Smooth muscle cell (in vitro differentiated cells): ENCODE measurements around the gene TAB2. TPM values are rescaled to one million over a fixed set of nuclear protein-coding genes. Genes with fewer than 3 reads are reported as not detected.

Experiments used
- DNase-seq: peaks from one replicate; lab custom pipeline; 2025; ENCODE audit not compliant: unreplicated experiment; lab: John Stamatoyannopoulos, UW
- H2AFZ ChIP-seq: fragments of 200-600 bp; sonication (generic); 2 replicates; pipeline ENCODE4 v1.6.0; 2016; ENCODE audit warnings: antibody characterized with exemption, low read depth, mild to moderate bottlenecking
- H3F3A ChIP-seq: fragments of 200-600 bp; sonication (generic); 2 replicates; pipeline ENCODE4 v1.6.0; 2017; ENCODE audit warnings: antibody characterized with exemption, low read depth
- H3K27ac ChIP-seq: fragments of 200-600 bp; sonication (generic); 2 replicates; pipeline ENCODE4 v1.5.1; 2016; ENCODE audit warnings: low read depth, mild to moderate bottlenecking
- H3K27me3 ChIP-seq: fragments of 200-600 bp; sonication (generic); 2 replicates; pipeline ENCODE4 v1.6.1; 2016; ENCODE audit warnings: low read depth, mild to moderate bottlenecking
- H3K36me3 ChIP-seq: fragments of 200-600 bp; sonication (generic); 2 replicates; pipeline ENCODE4 v1.5.1; 2016; ENCODE audit warnings: low read depth
- H3K4me1 ChIP-seq: fragments of 200-600 bp; sonication (generic); 2 replicates; pipeline ENCODE4 v1.5.1; 2016; ENCODE audit warnings: low read depth
- H3K4me2 ChIP-seq: fragments of 200-600 bp; sonication (generic); 2 replicates; pipeline ENCODE4 v1.6.0; 2016; ENCODE audit warnings: mild to moderate bottlenecking
- H3K4me3 ChIP-seq: fragments of 200-600 bp; sonication (generic); 2 replicates; pipeline ENCODE4 v1.5.1; 2016; ENCODE audit warnings: mild to moderate bottlenecking
- H3K79me2 ChIP-seq: fragments of 200-600 bp; sonication (generic); 2 replicates; pipeline ENCODE4 v1.6.0; 2016; ENCODE audit warnings: low read depth, mild to moderate bottlenecking
- H3K9ac ChIP-seq: fragments of 200-600 bp; sonication (generic); 2 replicates; pipeline ENCODE4 v1.6.0; 2016; ENCODE audit warnings: low read depth
- H3K9me3 ChIP-seq: fragments of 200-600 bp; sonication (generic); replicated peaks from 2 replicates; pipeline ENCODE4 v1.5.1; 2016; ENCODE audit warnings: low read depth
- H4K20me1 ChIP-seq: fragments of 200-600 bp; sonication (generic); 2 replicates; pipeline ENCODE4 v1.6.0; 2016; ENCODE audit warnings: low read depth
- WGBS: methylation state at CpG from one replicate; pipeline ENCODE4 v1.1.7; 2016; ENCODE audit warnings: low lambda C conversion rate; 5-methylcytosine and 5-hydroxymethylcytosine counted together
- polyA plus RNA-seq: library from polyadenylated mRNA; unstranded; fragments of >200 nt; fragmentation: Nextera tagmentation; extraction: Ambion mirVana; gene quantifications from 2 replicates; pipeline ENCODE4 v1.2.1, GENCODE V29; 2016
- total RNA-seq: library from RNA; depleted of rRNA; stranded (reverse); fragments of >200 nt; gene quantifications from 2 replicates; pipeline ENCODE4 v1.2.3, GENCODE V29; 2014
- TF ChIP-seq, protein P1 (sequence below): fragments of 200-600 bp; sonication (generic); IDR thresholded peaks from 2 replicates; pipeline ENCODE4 v1.5.1; 2017; ENCODE audit warnings: borderline replicate concordance, mild to moderate bottlenecking, antibody characterized with exemption; ENCODE audit not compliant: insufficient read depth, poor library complexity, severe bottlenecking

TAB2 gene
- total and polyA plus RNA-seq, 2 experiments from 2014 or later, result 12.6 to 78.5 TPM

- H3K79me2 ChIP-seq, result peaks cover 100% of the 10 kb centered on the region
- H3F3A ChIP-seq, result no peaks in the 10 kb centered on the region
- H4K20me1 ChIP-seq, result peaks cover 100% of the 10 kb centered on the region
- H3K27ac ChIP-seq, result no peak overlapping the region
- peaks cover 5% of the 10 kb centered on the region for H3K36me3 ChIP-seq
- TF ChIP-seq, protein P1, sequence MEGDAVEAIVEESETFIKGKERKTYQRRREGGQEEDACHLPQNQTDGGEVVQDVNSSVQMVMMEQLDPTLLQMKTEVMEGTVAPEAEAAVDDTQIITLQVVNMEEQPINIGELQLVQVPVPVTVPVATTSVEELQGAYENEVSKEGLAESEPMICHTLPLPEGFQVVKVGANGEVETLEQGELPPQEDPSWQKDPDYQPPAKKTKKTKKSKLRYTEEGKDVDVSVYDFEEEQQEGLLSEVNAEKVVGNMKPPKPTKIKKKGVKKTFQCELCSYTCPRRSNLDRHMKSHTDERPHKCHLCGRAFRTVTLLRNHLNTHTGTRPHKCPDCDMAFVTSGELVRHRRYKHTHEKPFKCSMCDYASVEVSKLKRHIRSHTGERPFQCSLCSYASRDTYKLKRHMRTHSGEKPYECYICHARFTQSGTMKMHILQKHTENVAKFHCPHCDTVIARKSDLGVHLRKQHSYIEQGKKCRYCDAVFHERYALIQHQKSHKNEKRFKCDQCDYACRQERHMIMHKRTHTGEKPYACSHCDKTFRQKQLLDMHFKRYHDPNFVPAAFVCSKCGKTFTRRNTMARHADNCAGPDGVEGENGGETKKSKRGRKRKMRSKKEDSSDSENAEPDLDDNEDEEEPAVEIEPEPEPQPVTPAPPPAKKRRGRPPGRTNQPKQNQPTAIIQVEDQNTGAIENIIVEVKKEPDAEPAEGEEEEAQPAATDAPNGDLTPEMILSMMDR, result no peak
- H3K27me3 ChIP-seq, result no peaks in the 10 kb centered on the region
- peaks cover 30% of the 10 kb centered on the region for H3K4me1 ChIP-seq
- H3K9me3 ChIP-seq, result no peaks in the 10 kb centered on the region
- no peak overlapping the region for H3K9ac ChIP-seq
- H3K4me2 ChIP-seq, result no peak overlapping the region
- WGBS, result 71% methylated on average over 1 of the region's 1 CpG
- DNase-seq, result no peak
- no peak overlapping the region for H2AFZ ChIP-seq
- no peak overlapping the region for H3K4me3 ChIP-seq
These were observed 50.6 kb downstream of the TAB2 start for GRCh38 chr6:149368065-149368464.

DNA sequence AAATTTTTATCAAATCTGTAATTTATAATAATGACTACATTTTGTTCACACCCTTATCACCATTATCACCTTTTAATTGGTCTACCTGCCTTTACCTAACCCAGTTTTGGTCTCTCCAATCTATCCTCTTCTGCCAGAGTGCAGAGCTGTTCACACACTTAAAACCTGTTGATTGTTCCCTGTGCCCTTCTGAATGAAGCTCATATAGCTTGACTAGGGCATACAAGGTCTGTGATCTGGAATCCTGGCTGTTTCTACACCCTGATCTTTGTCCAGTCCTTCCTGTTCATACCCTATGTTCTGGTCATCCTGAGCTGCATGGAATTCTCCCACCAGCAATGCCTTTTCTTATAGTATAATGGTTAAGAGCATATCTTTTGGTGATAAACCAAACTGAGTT, 53.6 kb downstream of the TAB2 start:
- no peak for DNase-seq
- H3K27ac ChIP-seq, result no peak overlapping the region
- H3K9me3 ChIP-seq, result no peaks in the 10 kb centered on the region
- no peaks in the 10 kb centered on the region for H3K27me3 ChIP-seq
- H3K4me1 ChIP-seq, result peaks cover 9% of the 10 kb centered on the region
- TF ChIP-seq, protein P1, result no peak
- H3K4me2 ChIP-seq, result no peak overlapping the region
- H3K36me3 ChIP-seq, result peaks cover 13% of the 10 kb centered on the region
- peaks cover 100% of the 10 kb centered on the region for H4K20me1 ChIP-seq
- H3K4me3 ChIP-seq, result no peak overlapping the region
- H3F3A ChIP-seq, result no peaks in the 10 kb centered on the region
- no peak overlapping the region for H3K9ac ChIP-seq
- peaks cover 95% of the 10 kb centered on the region for H3K79me2 ChIP-seq
- H2AFZ ChIP-seq, result no peak overlapping the region

DNA sequence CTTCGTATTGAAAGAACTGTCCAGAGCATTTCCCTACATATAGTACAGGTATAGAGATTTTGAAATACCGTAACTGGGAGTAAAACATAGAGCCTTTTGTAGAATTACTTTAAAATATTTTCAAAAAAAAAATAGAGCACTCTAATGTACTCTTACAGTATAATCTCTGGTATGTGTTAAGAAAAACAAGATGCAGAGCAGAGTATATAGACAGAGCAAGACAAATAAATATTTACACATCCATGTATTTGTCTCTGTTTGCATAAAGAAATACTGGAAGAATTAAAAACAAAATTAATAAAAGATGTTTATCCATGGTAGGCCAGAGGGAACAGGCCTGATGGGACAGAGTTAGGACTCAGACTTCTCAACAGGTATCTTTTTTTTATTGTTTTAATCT, 54.5 kb downstream of the TAB2 start:
- TF ChIP-seq, protein P1, result no peak
- WGBS, result 79% methylated on average over 2 of the region's 2 CpGs
- peaks cover 90% of the 10 kb centered on the region for H3K79me2 ChIP-seq

DNA sequence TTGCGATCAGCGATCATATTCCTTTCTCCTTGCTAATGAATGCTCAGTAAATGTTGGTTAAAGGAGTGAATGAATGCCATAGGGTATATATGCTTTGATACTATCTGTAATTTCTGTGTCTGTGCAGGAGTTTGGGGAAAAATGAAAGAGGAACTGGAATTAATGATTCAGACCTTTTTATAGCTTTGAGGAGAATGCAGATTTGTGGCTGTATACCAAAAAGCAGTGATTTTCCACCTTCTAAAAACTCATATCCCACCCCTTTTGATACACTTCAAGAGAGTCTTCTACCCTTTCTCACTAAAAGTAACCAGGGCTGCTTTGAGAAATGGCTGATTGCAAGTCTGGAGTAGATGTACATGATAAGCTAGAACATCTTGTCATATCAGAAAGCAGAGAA, 56.0 kb downstream of the TAB2 start:
- H4K20me1 ChIP-seq, result peaks cover 90% of the 10 kb centered on the region

More for the DNA sequence above, 54.5 kb downstream of the TAB2 start:
- H3K36me3 ChIP-seq, result peaks cover 16% of the 10 kb centered on the region
- no peak for DNase-seq
- no peak overlapping the region for H2AFZ ChIP-seq
- H3F3A ChIP-seq, result no peaks in the 10 kb centered on the region
- peaks cover 96% of the 10 kb centered on the region for H4K20me1 ChIP-seq
- no peak overlapping the region for H3K27ac ChIP-seq
- no peaks in the 10 kb centered on the region for H3K27me3 ChIP-seq
- peaks cover under 1% of the 10 kb centered on the region for H3K4me1 ChIP-seq
- no peak overlapping the region for H3K9ac ChIP-seq
- no peak overlapping the region for H3K4me3 ChIP-seq
- H3K9me3 ChIP-seq, result no peaks in the 10 kb centered on the region
- no peak overlapping the region for H3K4me2 ChIP-seq

More for the DNA sequence above, 56.0 kb downstream of the TAB2 start:
- Histone ChIP-seq H3F3A (no peaks in the 10 kb centered on the region), H3K9ac (no peak overlapping the region), H3K79me2 (peaks cover 88% of the 10 kb centered on the region), H3K27ac (no peak overlapping the region), H3K4me1 (no peaks in the 10 kb centered on the region), H3K4me3 (no peak overlapping the region), H2AFZ (no peak overlapping the region), H3K27me3 (no peaks in the 10 kb centered on the region), H3K36me3 (peaks cover 21% of the 10 kb centered on the region), H3K9me3 (no peaks in the 10 kb centered on the region), H3K4me2 (no peak overlapping the region)
- WGBS, result 100% methylated on average over 2 of the region's 2 CpGs
- no peak for DNase-seq
- TF ChIP-seq, protein P1, result no peak
